CD4-positive, alpha-beta T cell treated with Interleukin-17A for 4 hours (primary cell): ENCODE measurements around the gene ATP5PB.

Source experiments
- DNase-seq: peaks from one replicate; pipeline ENCODE4 v3.0.0-alpha.2; 2020; ENCODE audit warnings: mixed read lengths

Gene ATP5PB

GRCh38 chr1:111476214-111476613 lies 26.9 kb downstream of the ATP5PB start:
- DNase-seq: no peak

- DNase-seq: peak; percentile 62
These were observed 27.6 kb downstream of the ATP5PB start for GRCh38 chr1:111476761-111477309.

GRCh38 chr1:111480674-111481073 lies 31.4 kb downstream of the ATP5PB start:
- no peak for DNase-seq

GRCh38 chr1:111481387-111482221 lies 32.3 kb downstream of the ATP5PB start:
- DNase-seq: peak; percentile 78

GRCh38 chr1:111483166-111483565 lies 33.9 kb downstream of the ATP5PB start:
- no peak for DNase-seq

GRCh38 chr1:111483876-111484275 lies 34.6 kb downstream of the ATP5PB start:
- DNase-seq: no peak

- no peak for DNase-seq
These were observed 35.2 kb downstream of the ATP5PB start for GRCh38 chr1:111484391-111485026.

- no peak for DNase-seq
These were observed 37.2 kb downstream of the ATP5PB start for GRCh38 chr1:111486431-111486830.

- DNase-seq: no peak
These were observed 37.9 kb downstream of the ATP5PB start for GRCh38 chr1:111487133-111487532.

GRCh38 chr1:111488669-111489068 lies 39.4 kb downstream of the ATP5PB start:
- DNase-seq: no peak

- DNase-seq: no peak
These were observed 40.3 kb downstream of the ATP5PB start for GRCh38 chr1:111489604-111490003.

- DNase-seq: no peak
These were observed 41.0 kb downstream of the ATP5PB start for GRCh38 chr1:111490220-111490619.

- no peak for DNase-seq
These were observed 41.8 kb downstream of the ATP5PB start for GRCh38 chr1:111491070-111491469.

GRCh38 chr1:111496398-111496797 lies 47.1 kb downstream of the ATP5PB start:
- DNase-seq: no peak

- DNase-seq: no peak
These were observed 48.3 kb downstream of the ATP5PB start for GRCh38 chr1:111497592-111497991.

GRCh38 chr1:111499026-111499785 lies 49.9 kb downstream of the ATP5PB start:
- no peak for DNase-seq

- no peak for DNase-seq
These were observed 52.4 kb downstream of the ATP5PB start for GRCh38 chr1:111501645-111502044.

GRCh38 chr1:111503585-111504060 lies 54.4 kb downstream of the ATP5PB start, which contains the start of the genes ADORA3 and TMIGD3:
Gene ADORA3, minus strand, starts transcription at chr1:111503633. Its CDS starts 279 bp downstream, at chr1:111503354.
Gene TMIGD3, minus strand, starts transcription at chr1:111503633. Its CDS starts 279 bp downstream, at chr1:111503354.
- DNase-seq: peak; percentile 27

GRCh38 chr1:111504097-111504496 lies 54.8 kb downstream of the ATP5PB start:
- no peak for DNase-seq

- DNase-seq: peak; percentile 48
These were observed 56.4 kb downstream of the ATP5PB start for GRCh38 chr1:111505641-111506119.

- DNase-seq: no peak
These were observed 57.3 kb downstream of the ATP5PB start for GRCh38 chr1:111506561-111506960.

GRCh38 chr1:111507411-111508201 lies 58.3 kb downstream of the ATP5PB start:
- DNase-seq: peak; percentile 76
